DOHH2 (cell line): ENCODE measurements around the gene PCNX4.

Source experiments
- H3F3A ChIP-seq: fragments of 200-600 bp; sonication (generic), shearing (Covaris generic); 2 replicates; pipeline ENCODE4 v1.6.0; 2016; ENCODE audit warnings: antibody characterized with exemption, mild to moderate bottlenecking; ENCODE audit not compliant: control insufficient read depth, insufficient read depth
- H3K27ac ChIP-seq: fragments of 200-600 bp; sonication (generic); 2 replicates; pipeline ENCODE4 v1.5.1; 2014; ENCODE audit warnings: low read depth, mild to moderate bottlenecking, low read length, moderate library complexity
- H3K27me3 ChIP-seq: fragments of 200-600 bp; sonication (generic); 2 replicates; pipeline ENCODE4 v1.6.1; 2014; ENCODE audit warnings: mild to moderate bottlenecking, low read length, mixed read lengths; ENCODE audit not compliant: control insufficient read depth
- H3K36me3 ChIP-seq: fragments of 200-600 bp; sonication (generic); 2 replicates; pipeline ENCODE4 v1.6.1; 2014; ENCODE audit warnings: mild to moderate bottlenecking, low read length, moderate library complexity, mixed read lengths; ENCODE audit not compliant: control insufficient read depth
- H3K4me1 ChIP-seq: fragments of 200-600 bp; sonication (generic); 2 replicates; pipeline ENCODE4 v1.6.1; 2014; ENCODE audit warnings: mild to moderate bottlenecking, low read length, mixed read lengths; ENCODE audit not compliant: control insufficient read depth
- H3K4me2 ChIP-seq: fragments of 200-600 bp; sonication (generic); 2 replicates; pipeline ENCODE4 v1.6.0; 2014; ENCODE audit warnings: mild to moderate bottlenecking, low read length, moderate library complexity
- H3K4me3 ChIP-seq: fragments of 200-600 bp; sonication (generic); 2 replicates; pipeline ENCODE4 v1.5.1; 2014; ENCODE audit warnings: mild to moderate bottlenecking, low read length, mixed read lengths
- H3K79me2 ChIP-seq: fragments of 200-600 bp; sonication (generic); 2 replicates; pipeline ENCODE4 v1.6.1; 2014; ENCODE audit warnings: mild to moderate bottlenecking, low read length, mixed read lengths; ENCODE audit not compliant: control insufficient read depth
- H3K9me2 ChIP-seq: fragments of 200-600 bp; sonication (generic); replicated peaks from 2 replicates; pipeline ENCODE4 v1.6.1; 2014; ENCODE audit warnings: mild to moderate bottlenecking, low read length, mixed read lengths; ENCODE audit not compliant: control insufficient read depth
- H3K9me3 ChIP-seq: fragments of 200-600 bp; sonication (generic); 2 replicates; pipeline ENCODE4 v1.6.1; 2014; ENCODE audit warnings: antibody characterized with exemption, low read length, mixed read lengths; ENCODE audit not compliant: control insufficient read depth, insufficient read depth
- H4K20me1 ChIP-seq: fragments of 200-600 bp; sonication (generic); 2 replicates; pipeline ENCODE4 v1.6.0; 2014; ENCODE audit warnings: low read depth, mild to moderate bottlenecking, antibody characterized with exemption, low read length, moderate library complexity; ENCODE audit not compliant: control insufficient read depth, insufficient read depth
- CTCF ChIP-seq: fragments of 200-600 bp; sonication (generic); IDR thresholded peaks from one replicate; pipeline ENCODE4 v1.5.1; 2014; ENCODE audit warnings: antibody characterized with exemption, mild to moderate bottlenecking, low read depth, low read length; ENCODE audit not compliant: poor library complexity, severe bottlenecking
- EZH2phosphoT487 ChIP-seq: fragments of 200-600 bp; sonication (generic); IDR thresholded peaks from 2 replicates; pipeline ENCODE4 v1.6.1; 2017; ENCODE audit warnings: borderline replicate concordance, mild to moderate bottlenecking, antibody characterized with exemption, low read length, moderate library complexity, mixed read lengths

Gene PCNX4

DNA sequence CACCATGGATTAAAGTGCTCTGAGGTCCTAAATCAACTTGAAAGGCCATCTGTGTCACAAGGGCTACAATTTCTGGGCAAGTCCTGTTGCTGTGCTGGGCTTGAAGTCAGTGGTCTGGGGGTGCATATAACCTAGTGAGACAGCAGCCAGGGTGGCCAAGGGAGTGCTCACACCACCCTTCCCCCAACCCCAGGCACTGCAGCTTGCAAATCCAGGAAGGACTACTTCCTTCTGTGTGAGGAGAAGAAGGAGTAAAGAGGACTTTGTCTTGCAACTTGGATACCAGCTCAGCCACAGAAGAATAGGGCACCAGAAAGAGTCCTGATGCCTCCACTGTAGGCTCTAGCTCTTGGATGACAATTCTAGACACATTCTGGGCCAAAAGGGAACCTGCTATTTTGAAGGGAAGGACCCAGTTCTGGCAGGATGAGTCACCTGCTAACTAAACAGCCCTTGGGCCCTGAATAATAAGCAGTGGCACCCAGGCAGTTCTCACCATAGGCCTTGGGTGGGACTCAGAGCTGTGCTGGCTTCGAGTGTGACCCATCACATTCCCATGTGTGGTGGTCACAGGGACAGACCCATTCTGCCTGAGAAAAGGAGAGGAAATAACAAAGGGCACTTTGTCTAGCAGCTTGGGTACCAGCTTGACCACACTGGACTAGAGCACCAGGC is 106.0 kb downstream of the PCNX4 start:
- TF ChIP-seq CTCF, result no peak
- TF ChIP-seq EZH2phosphoT487, result no peak
- Histone ChIP-seq H3K79me2 (no peaks in the 10 kb centered on the region), H3K27ac (no peak overlapping the region), H4K20me1 (no peaks in the 10 kb centered on the region), H3K9me2 (no peaks in the 10 kb centered on the region), H3K4me3 (peak overlapping the region; percentile 17; the same call in 1 of the 2 replicates), H3K36me3 (no peaks in the 10 kb centered on the region), H3K4me1 (peaks cover 30% of the 10 kb centered on the region), H3F3A (no peaks in the 10 kb centered on the region), H3K9me3 (peaks cover 11% of the 10 kb centered on the region; the same call in 1 of the 2 replicates), H3K27me3 (no peaks in the 10 kb centered on the region), H3K4me2 (peak overlapping the region; percentile 20)

DNA sequence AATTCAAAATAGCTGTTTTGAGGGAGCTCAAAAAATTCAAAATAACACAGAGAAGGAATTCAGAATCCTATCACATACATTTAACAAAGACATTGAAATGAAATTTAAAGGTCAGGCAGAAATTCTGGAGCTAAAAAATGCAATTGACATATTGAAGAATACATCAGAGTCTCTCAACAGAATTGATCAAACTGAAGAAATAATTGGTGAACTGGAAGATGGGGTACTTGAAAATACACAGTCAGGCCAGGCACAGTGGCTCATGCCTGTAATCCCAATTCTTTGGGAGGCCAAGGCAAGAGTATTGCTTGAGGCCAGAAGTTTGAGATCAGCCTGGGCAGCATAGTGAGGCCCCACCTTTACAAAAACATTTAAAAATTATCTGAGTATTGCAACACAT is 107.6 kb downstream of the PCNX4 start:
- Histone ChIP-seq H3F3A (peaks cover 10% of the 10 kb centered on the region), H3K4me1 (peaks cover 46% of the 10 kb centered on the region), H3K4me2 (no peak overlapping the region), H3K9me2 (no peaks in the 10 kb centered on the region), H3K27me3 (no peaks in the 10 kb centered on the region), H3K36me3 (no peaks in the 10 kb centered on the region), H3K9me3 (peaks cover 11% of the 10 kb centered on the region; the same call in 1 of the 2 replicates), H3K79me2 (no peaks in the 10 kb centered on the region), H3K4me3 (no peak overlapping the region), H4K20me1 (no peaks in the 10 kb centered on the region), H3K27ac (no peak overlapping the region)
- TF ChIP-seq CTCF (no peak), EZH2phosphoT487 (no peak)

GRCh38 chr14:60204104-60204842 is 112.5 kb downstream of the PCNX4 start:
- Histone ChIP-seq H3K4me2 (peak overlapping the region; percentile 74), H3K79me2 (no peaks in the 10 kb centered on the region), H3K9me3 (peaks cover 6% of the 10 kb centered on the region; the same call in 1 of the 2 replicates), H4K20me1 (no peaks in the 10 kb centered on the region), H3K9me2 (no peaks in the 10 kb centered on the region), H3K27ac (peak overlapping the region; percentile 90), H3K36me3 (no peaks in the 10 kb centered on the region), H3K4me1 (peaks cover 39% of the 10 kb centered on the region), H3K27me3 (no peaks in the 10 kb centered on the region), H3K4me3 (peak overlapping the region; percentile 61), H3F3A (peaks cover 14% of the 10 kb centered on the region)
- TF ChIP-seq CTCF, result no peak
- no peak for TF ChIP-seq EZH2phosphoT487
